Stimulated activated CD8-positive, alpha-beta memory T cell treated with anti-CD3 and anti-CD28 coated beads, Interleukin-2, amount 100 ng/mL, for 1 hour (primary cell): ENCODE measurements around the gene MAST4.

Experiments
- DNase-seq, 2 donors: peaks; one replicate each; pipeline ENCODE4 v3.0.0-alpha.2; 2020; ENCODE audit warnings: low read depth in 2 of 2

The MAST4 gene

DNA sequence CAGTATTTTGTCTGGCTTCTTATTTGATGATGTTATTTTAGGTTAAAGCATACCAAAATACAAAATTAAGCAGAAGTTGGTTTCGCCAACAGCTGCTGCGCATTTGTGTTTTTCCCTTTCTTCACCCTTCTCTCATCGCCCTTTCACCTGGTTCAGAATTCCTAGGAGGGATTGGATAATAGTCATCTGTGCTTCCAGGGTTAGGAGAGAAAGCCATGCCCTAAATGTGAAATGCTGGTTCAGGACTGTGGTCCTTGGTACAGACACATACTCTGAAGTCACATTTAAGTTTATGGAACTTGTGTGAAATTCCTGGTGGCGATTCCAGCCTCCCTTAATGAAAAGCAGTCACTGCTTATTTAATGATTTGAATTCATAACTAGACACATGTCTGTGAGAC, 7.7 kb downstream of the MAST4 start:
- DNase-seq = no peak

- no peak for DNase-seq
These were observed 10.5 kb downstream of the MAST4 start for GRCh38 chr5:66606713-66607112.

GRCh38 chr5:66608501-66608900, 12.3 kb downstream of the MAST4 start:
- DNase-seq = no peak

DNA sequence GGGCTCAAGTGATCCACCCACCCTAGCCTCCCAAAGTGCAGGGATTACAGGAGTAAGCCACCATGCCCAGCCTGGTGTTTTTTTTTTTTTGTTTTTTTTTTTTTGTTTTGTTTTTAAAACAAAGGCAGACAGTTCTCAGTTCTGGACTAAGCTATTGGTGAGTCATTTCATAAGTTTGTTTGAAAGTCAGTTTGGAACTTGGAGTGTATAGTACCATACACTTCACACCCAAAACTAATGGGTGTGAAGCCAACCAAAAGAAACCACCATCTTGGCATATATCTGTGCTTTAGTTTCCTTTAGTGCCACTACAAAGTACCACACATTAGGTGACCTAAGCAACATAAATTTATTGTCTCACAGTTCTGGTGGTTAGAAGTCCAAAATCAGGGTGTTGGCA, 13.4 kb downstream of the MAST4 start:
- no peak for DNase-seq

- no peak for DNase-seq
These were observed 16.0 kb downstream of the MAST4 start for GRCh38 chr5:66612226-66612625.

- DNase-seq = no peak
These were observed 18.9 kb downstream of the MAST4 start for GRCh38 chr5:66615136-66615535.

DNA sequence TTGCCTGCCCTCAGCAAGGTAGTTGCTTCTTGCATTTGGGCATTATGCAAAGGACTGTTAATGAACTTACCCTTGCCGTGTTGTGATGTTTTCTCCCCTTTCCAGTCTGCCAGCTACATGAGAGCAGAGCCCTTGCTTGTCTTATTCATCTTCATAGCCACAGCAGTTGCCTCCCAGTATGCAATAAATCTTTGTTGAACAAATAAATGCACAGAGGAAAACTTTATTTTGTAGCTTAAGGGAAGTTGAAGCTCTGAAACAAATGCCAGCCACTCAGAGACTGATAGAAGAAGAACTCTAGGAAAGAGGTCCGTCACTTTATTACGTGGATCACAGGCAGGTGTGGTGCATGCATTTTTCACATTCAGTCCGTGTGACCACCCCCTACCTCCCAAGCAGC, 19.7 kb downstream of the MAST4 start:
- DNase-seq = no peak

DNA sequence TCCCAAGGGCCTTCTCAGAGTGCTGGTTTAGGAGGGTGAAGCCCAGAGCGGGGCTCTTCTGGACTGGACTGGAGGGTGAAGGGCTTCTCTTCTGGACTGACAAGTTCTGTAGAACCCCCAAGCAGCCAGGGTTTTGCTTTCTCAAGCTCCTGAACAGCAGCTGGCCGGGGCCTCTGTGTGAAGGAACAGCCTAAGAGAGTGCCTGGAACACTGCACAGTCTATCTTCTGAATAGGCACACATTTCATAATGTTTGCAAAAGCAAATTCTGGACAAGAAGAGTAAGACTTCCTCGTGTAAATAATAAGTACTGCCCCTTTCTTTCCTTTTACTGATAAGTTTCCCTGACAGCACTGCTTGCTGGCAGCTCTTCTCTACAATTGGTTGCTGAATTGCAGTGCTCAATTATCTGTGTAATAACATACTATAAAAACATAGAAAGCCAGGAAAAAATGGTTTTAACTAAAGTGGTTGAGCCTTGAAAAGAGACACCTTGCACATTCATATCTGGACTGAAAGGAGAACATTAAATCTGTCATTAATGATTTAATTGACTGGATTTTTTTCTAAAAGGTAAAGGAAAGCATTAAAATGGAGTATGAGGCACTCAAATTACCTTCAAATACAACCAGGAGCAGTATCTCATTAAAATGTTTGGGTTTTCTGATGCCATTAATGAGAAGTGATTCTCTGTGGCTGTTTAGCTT, 20.5 kb downstream of the MAST4 start:
- no peak for DNase-seq

DNA sequence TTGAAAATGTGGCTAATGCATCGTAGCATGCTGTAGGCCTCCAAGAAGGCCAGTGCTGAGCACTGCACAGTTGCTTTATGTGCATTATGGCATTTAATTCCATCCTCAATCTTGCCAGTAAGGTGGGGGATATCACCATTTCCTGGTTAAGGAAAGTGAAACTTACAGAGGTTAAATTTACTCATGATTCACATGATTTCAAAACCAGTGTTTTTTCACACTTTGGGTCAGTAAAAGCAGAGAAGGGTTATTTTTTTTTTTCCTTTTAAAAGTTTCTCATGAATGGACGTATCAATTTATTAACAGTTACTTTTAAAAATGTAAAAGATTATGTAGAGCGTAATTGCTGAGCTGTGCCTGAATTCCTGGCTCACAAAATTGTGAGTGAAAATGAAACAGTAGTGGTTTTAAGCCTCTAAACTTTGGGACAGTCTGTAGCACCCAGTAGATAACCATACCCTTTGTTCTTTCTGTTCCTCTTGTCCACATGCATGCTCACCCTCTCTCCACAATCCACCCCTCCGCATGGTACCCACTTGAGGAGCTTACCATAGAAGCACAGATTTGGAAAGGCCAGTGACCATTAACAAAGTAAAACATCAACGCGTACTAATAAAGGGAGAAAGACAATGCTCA, 21.2 kb downstream of the MAST4 start:
- DNase-seq = no peak

- DNase-seq = no peak
These were observed 22.0 kb downstream of the MAST4 start for GRCh38 chr5:66617991-66618768.

- no peak for DNase-seq
These were observed 24.5 kb downstream of the MAST4 start for GRCh38 chr5:66620711-66621110.

GRCh38 chr5:66621146-66621545, 25.0 kb downstream of the MAST4 start:
- no peak for DNase-seq

DNA sequence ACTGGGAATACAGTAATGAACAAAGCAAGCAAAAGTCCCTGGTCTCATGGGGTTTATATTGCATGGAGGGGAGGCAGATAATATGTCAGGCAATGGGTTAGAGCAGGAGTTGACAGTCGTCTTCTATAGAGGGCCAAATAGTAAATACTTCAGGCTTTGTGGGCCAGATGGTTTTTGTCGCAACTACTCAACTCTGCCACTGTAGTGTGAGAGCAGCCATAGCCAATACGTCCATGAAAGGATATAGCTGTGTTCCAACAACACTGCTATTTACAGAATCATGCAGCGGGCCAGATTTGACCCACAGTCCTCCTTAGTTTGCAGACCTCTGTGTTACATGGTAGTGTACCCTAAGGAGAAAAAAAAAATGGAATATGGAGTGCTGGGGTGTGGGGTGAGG, 25.5 kb downstream of the MAST4 start:
- no peak for DNase-seq

- no peak for DNase-seq
These were observed 32.4 kb downstream of the MAST4 start for GRCh38 chr5:66628561-66628960.

GRCh38 chr5:66629446-66629845, 33.3 kb downstream of the MAST4 start:
- no peak for DNase-seq

DNA sequence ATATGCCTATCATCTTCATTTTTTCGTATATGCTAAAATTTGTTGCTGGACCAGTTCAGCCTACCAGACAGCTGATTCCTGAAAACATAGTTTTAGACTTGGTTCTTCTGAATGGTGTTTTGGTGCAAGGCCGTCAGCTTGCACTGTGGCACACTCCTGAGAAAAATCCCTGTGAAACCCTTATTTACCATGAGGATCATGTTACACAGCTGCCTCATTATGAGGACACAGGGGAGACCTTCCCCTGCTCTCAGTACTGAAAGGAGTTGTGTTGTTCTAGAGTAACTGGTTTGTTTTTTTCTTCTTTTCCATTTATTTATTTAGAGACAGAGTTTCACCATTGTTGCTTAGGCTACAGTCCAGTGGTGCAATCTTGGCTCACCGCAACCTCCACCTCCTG, 37.6 kb downstream of the MAST4 start:
- DNase-seq = no peak

- no peak for DNase-seq
These were observed 38.4 kb downstream of the MAST4 start for GRCh38 chr5:66634601-66635000.

GRCh38 chr5:66637994-66638393, 41.8 kb downstream of the MAST4 start:
- DNase-seq = no peak

DNA sequence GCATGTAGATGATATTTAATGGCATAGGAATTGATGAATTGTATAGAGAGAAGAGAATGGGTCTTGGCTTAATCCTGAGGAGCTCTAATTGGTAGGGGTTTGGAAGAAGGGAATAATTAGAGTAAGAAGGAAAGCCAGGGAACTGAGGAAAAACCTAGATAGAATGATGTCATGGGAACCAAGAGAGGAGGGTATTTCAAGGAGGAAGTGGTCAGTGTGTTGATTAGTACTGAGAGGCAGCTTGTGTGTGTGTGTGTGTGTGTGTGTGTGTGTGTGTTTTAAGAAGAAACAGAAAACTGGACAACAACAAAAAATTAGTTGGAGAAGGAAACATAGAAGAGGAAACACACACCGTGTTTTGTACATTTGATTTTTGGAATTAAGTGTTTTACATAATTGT, 42.8 kb downstream of the MAST4 start:
- DNase-seq = no peak

DNA sequence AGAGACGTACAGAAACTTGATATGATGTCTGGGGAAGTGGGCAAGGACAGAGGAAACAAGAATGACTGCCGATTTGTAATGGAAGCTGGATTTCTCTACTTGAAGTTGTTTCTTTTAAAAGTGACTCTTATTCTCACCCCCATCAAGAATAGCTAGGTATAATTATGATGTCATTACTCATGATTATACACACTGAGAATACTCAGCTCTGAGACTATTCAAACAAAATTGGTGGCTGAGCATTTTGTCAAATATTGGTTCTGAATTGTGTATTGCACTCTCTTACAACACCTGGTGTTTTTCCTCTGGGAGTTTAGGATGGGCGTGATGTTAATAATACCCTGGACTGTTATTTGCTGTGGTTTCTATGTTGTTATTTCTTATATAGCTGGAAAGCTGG, 46.3 kb downstream of the MAST4 start:
- DNase-seq = no peak

DNA sequence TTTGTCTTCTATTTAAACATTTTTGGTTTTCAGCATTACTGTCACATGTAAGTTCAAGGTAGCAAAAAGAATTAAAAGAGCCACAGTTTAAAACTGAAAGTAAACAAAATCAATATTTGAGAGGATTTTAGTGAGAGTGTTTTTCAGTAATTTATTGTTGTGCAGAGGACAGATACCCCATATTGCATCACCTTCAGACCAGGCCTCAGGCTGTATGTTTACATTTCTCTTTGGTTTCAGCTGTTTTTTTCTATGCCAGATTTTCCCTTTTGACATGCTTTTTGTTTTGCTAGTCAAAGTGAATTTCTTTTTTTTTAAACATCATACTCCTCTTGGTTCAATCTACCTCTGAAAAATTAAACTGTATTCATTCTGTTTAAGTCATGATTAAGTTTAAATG, 47.2 kb downstream of the MAST4 start:
- DNase-seq = no peak

- DNase-seq = no peak
These were observed 47.9 kb downstream of the MAST4 start for GRCh38 chr5:66644111-66644510.

GRCh38 chr5:66645039-66645438, 48.8 kb downstream of the MAST4 start:
- no peak for DNase-seq
